Neural cell (in vitro differentiated cells): Measurements from ENCODE around the gene PKN1. TPM values are rescaled to one million over a fixed set of nuclear protein-coding genes. Genes with fewer than 3 reads are reported as not detected.

Experiments
- H2AFZ ChIP-seq: fragments of 200-600, 300-800 bp; sonication (generic), shearing (Covaris generic); 2 replicates; pipeline ENCODE4 v1.6.0; 2014; ENCODE audit warnings: low read depth, mild to moderate bottlenecking, antibody characterized with exemption, low read length, moderate library complexity
- H3F3A ChIP-seq: fragments of 200-600 bp; shearing (Covaris generic); 2 replicates; pipeline ENCODE4 v1.6.1; 2016; ENCODE audit warnings: mild to moderate bottlenecking, moderate library complexity, mixed read lengths, antibody characterized with exemption, low read length; ENCODE audit not compliant: insufficient read depth, poor library complexity, severe bottlenecking
- H3K27ac ChIP-seq: fragments of 200-600, 300-800 bp; sonication (generic), shearing (Covaris generic); 2 replicates; pipeline ENCODE4 v1.5.1; 2014; ENCODE audit warnings: mild to moderate bottlenecking, low read length, moderate library complexity
- H3K27me3 ChIP-seq: fragments of 300-800, 200-600 bp; sonication (generic), shearing (Covaris generic); 2 replicates; pipeline ENCODE4 v1.6.0; 2014; ENCODE audit warnings: mild to moderate bottlenecking, low read depth, low read length, moderate library complexity; ENCODE audit not compliant: insufficient read depth
- H3K36me3 ChIP-seq: fragments of 300-800, 200-600 bp; sonication (generic), shearing (Covaris generic); 2 replicates; pipeline ENCODE4 v1.5.1; 2014; ENCODE audit warnings: mild to moderate bottlenecking, antibody characterized with exemption, low read length, moderate library complexity; ENCODE audit not compliant: insufficient read depth
- H3K4me2 ChIP-seq: fragments of 300-800, 200-600 bp; sonication (generic), shearing (Covaris generic); 2 replicates; pipeline ENCODE4 v1.6.0; 2014; ENCODE audit warnings: mild to moderate bottlenecking, low read length
- H3K4me3 ChIP-seq: fragments of 300-800, 200-600 bp; sonication (generic), shearing (Covaris generic); 2 replicates; pipeline ENCODE4 v1.5.1; 2014; ENCODE audit warnings: mild to moderate bottlenecking, low read length, moderate library complexity
- H3K79me2 ChIP-seq: fragments of 200-600 bp; shearing (Covaris generic); replicated peaks from 2 replicates; pipeline ENCODE4 v1.6.0; 2014; ENCODE audit warnings: mild to moderate bottlenecking, low read length, moderate library complexity; ENCODE audit not compliant: insufficient read depth
- H3K9ac ChIP-seq: fragments of 300-800, 200-600 bp; sonication (generic), shearing (Covaris generic); 2 replicates; pipeline ENCODE4 v1.6.1; 2016; ENCODE audit warnings: mild to moderate bottlenecking, low read length, mixed read lengths
- H3K9me2 ChIP-seq: fragments of 200-600 bp; shearing (Covaris generic); 2 replicates; pipeline ENCODE4 v1.6.1; 2016; ENCODE audit warnings: mild to moderate bottlenecking, low read length, mixed read lengths; ENCODE audit not compliant: insufficient read depth
- H3K9me3 ChIP-seq: fragments of 200-600, 300-800 bp; sonication (generic), shearing (Covaris generic); 2 replicates; pipeline ENCODE4 v1.6.1; 2016; ENCODE audit warnings: mild to moderate bottlenecking, mixed run types, low read length, moderate library complexity, mixed read lengths
- H4K20me1 ChIP-seq: fragments of 200-600 bp; shearing (Covaris generic); 2 replicates; pipeline ENCODE4 v1.6.1; 2016; ENCODE audit warnings: mild to moderate bottlenecking, mixed run types; ENCODE audit not compliant: insufficient read depth
- EP300 ChIP-seq: fragments of 450-650 bp; conservative IDR thresholded peaks from 2 replicates; pipeline ENCODE4 v1.6.1; 2014; ENCODE audit warnings: antibody characterized with exemption, mild to moderate bottlenecking, moderate library complexity; ENCODE audit not compliant: poor library complexity, severe bottlenecking
- EZH2 ChIP-seq: fragments of 200-600, 300-800 bp; shearing (Covaris generic), sonication (generic); IDR thresholded peaks from 2 replicates; pipeline ENCODE4 v1.6.1; 2014; ENCODE audit warnings: antibody characterized with exemption, low read length, borderline replicate concordance, mild to moderate bottlenecking; ENCODE audit not compliant: insufficient read depth, poor library complexity, severe bottlenecking
- MXI1 ChIP-seq: fragments of 450-650 bp; conservative IDR thresholded peaks from 2 replicates; pipeline ENCODE4 v1.6.1; 2014; ENCODE audit warnings: antibody characterized with exemption, mild to moderate bottlenecking; ENCODE audit not compliant: poor library complexity, severe bottlenecking
- POLR2AphosphoS5 ChIP-seq: IDR thresholded peaks from 2 replicates; pipeline ENCODE4 v1.6.1; 2012
- RAD21 ChIP-seq: fragments of 450-650 bp; conservative IDR thresholded peaks from 2 replicates; pipeline ENCODE4 v1.6.1; 2014; ENCODE audit warnings: antibody characterized with exemption, mild to moderate bottlenecking, moderate library complexity
- SMC3 ChIP-seq: fragments of 450-650 bp; conservative IDR thresholded peaks from 2 replicates; pipeline ENCODE4 v1.6.1; 2014; ENCODE audit warnings: antibody characterized with exemption, mild to moderate bottlenecking, moderate library complexity; ENCODE audit not compliant: poor library complexity
- TAF1 ChIP-seq: IDR thresholded peaks from 2 replicates; pipeline ENCODE4 v1.6.1; 2012; ENCODE audit warnings: low read depth
- polyA plus RNA-seq: library from polyadenylated mRNA; depleted of rRNA; stranded (reverse); fragments of >200 nt; gene quantifications from 2 replicates; pipeline ENCODE4 v1.2.3, GENCODE V29; 2014
- TF ChIP-seq, protein P1 (sequence below): fragments of 450-650 bp; IDR thresholded peaks from 2 replicates; pipeline ENCODE4 v1.5.1; 2014; ENCODE audit warnings: antibody characterized with exemption, mild to moderate bottlenecking, moderate library complexity; ENCODE audit not compliant: poor library complexity, severe bottlenecking
- TF ChIP-seq, protein P2 (sequence below): IDR thresholded peaks from 2 replicates; pipeline ENCODE4 v1.6.1; 2012; ENCODE audit warnings: borderline replicate concordance

The PKN1 gene
- polyA plus RNA-seq, 1 donor from 2014 or later: 64.4 TPM

DNA sequence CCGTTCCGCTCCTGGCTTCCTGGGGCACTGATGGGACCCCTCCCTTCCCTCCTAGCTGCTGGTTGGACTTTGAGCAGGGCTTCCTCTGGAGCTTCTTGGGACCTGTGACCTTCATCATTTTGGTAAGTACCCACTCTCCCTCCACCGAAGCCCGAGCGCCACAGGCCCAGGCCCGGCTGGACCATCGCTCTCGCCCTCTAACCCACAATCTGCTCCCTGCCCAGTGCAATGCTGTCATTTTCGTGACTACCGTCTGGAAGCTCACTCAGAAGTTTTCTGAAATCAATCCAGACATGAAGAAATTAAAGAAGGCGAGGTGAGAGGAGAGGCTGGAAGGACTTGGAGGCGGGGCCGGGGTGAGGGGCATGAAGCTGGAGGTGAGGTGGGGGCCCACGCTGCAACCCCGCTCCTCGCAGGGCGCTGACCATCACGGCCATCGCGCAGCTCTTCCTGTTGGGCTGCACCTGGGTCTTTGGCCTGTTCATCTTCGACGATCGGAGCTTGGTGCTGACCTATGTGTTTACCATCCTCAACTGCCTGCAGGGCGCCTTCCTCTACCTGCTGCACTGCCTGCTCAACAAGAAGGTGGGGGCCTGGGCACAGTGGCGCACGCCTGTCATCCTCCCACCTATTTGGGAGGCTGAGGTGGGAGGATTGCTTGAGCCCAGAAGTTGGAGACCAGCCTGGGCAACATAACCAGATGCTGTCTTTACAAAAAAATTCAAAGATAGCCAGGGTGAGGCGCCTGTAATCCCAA is 26.3 kb upstream of the PKN1 start:
- peak overlapping the region; percentile 42 for H3K9ac ChIP-seq
- no peaks in the 10 kb centered on the region for H4K20me1 ChIP-seq
- H3K36me3 ChIP-seq: no peaks in the 10 kb centered on the region

DNA sequence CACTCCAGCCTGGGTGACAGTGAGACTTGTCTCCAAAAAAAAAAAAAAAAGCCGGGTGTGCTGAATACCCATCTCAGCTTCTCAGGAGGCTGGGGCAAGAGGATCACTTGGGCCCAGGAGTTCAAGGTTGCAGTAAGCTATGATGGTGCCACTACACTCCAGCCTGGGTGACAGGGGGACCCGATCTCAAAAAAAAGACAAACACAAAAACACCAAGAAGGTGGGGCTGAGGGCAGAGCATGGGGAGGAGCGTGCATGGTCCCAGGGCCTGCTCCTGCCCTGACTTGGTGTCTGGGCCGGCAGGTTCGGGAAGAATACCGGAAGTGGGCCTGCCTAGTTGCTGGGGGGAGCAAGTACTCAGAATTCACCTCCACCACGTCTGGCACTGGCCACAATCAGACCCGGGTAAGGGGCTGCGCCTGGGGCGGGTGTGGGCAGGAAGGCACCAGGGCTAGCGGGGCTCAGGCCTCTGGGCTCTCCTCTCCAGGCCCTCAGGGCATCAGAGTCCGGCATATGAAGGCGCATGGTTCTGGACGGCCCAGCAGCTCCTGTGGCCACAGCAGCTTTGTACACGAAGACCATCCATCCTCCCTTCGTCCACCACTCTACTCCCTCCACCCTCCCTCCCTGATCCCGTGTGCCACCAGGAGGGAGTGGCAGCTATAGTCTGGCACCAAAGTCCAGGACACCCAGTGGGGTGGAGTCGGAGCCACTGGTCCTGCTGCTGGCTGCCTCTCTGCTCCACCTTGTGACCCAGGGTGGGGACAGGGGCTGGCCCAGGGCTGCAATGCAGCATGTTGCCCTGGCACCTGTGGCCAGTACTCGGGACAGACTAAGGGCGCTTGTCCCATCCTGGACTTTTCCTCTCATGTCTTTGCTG is 25.3 kb upstream of the PKN1 start:
- no peaks in the 10 kb centered on the region for H4K20me1 ChIP-seq
- TF ChIP-seq POLR2AphosphoS5: no peak
- no peak for TF ChIP-seq SMC3
- TF ChIP-seq EZH2: no peak
- TF ChIP-seq, protein P1, sequence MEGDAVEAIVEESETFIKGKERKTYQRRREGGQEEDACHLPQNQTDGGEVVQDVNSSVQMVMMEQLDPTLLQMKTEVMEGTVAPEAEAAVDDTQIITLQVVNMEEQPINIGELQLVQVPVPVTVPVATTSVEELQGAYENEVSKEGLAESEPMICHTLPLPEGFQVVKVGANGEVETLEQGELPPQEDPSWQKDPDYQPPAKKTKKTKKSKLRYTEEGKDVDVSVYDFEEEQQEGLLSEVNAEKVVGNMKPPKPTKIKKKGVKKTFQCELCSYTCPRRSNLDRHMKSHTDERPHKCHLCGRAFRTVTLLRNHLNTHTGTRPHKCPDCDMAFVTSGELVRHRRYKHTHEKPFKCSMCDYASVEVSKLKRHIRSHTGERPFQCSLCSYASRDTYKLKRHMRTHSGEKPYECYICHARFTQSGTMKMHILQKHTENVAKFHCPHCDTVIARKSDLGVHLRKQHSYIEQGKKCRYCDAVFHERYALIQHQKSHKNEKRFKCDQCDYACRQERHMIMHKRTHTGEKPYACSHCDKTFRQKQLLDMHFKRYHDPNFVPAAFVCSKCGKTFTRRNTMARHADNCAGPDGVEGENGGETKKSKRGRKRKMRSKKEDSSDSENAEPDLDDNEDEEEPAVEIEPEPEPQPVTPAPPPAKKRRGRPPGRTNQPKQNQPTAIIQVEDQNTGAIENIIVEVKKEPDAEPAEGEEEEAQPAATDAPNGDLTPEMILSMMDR: no peak
- TF ChIP-seq EP300: no peak
- TF ChIP-seq TAF1: no peak
- no peak for TF ChIP-seq MXI1
- TF ChIP-seq, protein P2, sequence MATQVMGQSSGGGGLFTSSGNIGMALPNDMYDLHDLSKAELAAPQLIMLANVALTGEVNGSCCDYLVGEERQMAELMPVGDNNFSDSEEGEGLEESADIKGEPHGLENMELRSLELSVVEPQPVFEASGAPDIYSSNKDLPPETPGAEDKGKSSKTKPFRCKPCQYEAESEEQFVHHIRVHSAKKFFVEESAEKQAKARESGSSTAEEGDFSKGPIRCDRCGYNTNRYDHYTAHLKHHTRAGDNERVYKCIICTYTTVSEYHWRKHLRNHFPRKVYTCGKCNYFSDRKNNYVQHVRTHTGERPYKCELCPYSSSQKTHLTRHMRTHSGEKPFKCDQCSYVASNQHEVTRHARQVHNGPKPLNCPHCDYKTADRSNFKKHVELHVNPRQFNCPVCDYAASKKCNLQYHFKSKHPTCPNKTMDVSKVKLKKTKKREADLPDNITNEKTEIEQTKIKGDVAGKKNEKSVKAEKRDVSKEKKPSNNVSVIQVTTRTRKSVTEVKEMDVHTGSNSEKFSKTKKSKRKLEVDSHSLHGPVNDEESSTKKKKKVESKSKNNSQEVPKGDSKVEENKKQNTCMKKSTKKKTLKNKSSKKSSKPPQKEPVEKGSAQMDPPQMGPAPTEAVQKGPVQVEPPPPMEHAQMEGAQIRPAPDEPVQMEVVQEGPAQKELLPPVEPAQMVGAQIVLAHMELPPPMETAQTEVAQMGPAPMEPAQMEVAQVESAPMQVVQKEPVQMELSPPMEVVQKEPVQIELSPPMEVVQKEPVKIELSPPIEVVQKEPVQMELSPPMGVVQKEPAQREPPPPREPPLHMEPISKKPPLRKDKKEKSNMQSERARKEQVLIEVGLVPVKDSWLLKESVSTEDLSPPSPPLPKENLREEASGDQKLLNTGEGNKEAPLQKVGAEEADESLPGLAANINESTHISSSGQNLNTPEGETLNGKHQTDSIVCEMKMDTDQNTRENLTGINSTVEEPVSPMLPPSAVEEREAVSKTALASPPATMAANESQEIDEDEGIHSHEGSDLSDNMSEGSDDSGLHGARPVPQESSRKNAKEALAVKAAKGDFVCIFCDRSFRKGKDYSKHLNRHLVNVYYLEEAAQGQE: no peak
- TF ChIP-seq RAD21: no peak
- H3K27me3 ChIP-seq: no peaks in the 10 kb centered on the region
- no peaks in the 10 kb centered on the region for H3K9me2 ChIP-seq
- no peak overlapping the region for H2AFZ ChIP-seq
- H3F3A ChIP-seq: no peaks in the 10 kb centered on the region
- H3K27ac ChIP-seq: no peak overlapping the region
- peaks cover 4% of the 10 kb centered on the region for H3K79me2 ChIP-seq
- H3K9me3 ChIP-seq: no peaks in the 10 kb centered on the region
- no peak overlapping the region for H3K9ac ChIP-seq
- H3K4me2 ChIP-seq: no peak overlapping the region
- H3K4me3 ChIP-seq: no peak overlapping the region
- no peaks in the 10 kb centered on the region for H3K36me3 ChIP-seq

More for the DNA sequence above, 26.3 kb upstream of the PKN1 start:
- no peak for TF ChIP-seq EZH2
- no peaks in the 10 kb centered on the region for H3K9me3 ChIP-seq
- peak overlapping the region; percentile 16 for H3K27ac ChIP-seq
- H3K4me2 ChIP-seq: no peak overlapping the region
- H3F3A ChIP-seq: no peaks in the 10 kb centered on the region
- H3K27me3 ChIP-seq: no peaks in the 10 kb centered on the region
- H2AFZ ChIP-seq: no peak overlapping the region
- peaks cover under 1% of the 10 kb centered on the region for H3K79me2 ChIP-seq
- H3K4me3 ChIP-seq: peak overlapping the region; percentile 73
- H3K9me2 ChIP-seq: no peaks in the 10 kb centered on the region
